Uterus (tissue), 4 donors: ENCODE data around the gene ACO2. TPM values are rescaled to one million over a fixed set of nuclear protein-coding genes. Genes with fewer than 3 reads are reported as not detected.

Experiments
- DNase-seq, 2 donors: peaks; one replicate each; pipeline ENCODE4 v3.0.0-alpha.2; 2019 to 2020
- H3K27ac ChIP-seq, 2 donors: fragments of 200-600 bp; sonication (generic); 1 replicate in 1 of 2; 2 replicates in 1 of 2; pipeline ENCODE4 v1.5.1; 2016 to 2018
- H3K27me3 ChIP-seq, 2 donors: fragments of 200-600 bp; sonication (generic); one replicate each; pipeline ENCODE4 v1.5.1; 2018 to 2019; ENCODE audit warnings: control low read depth in 1 of 2
- H3K36me3 ChIP-seq, 2 donors: fragments of 200-600 bp; sonication (generic); one replicate each; pipeline ENCODE4 v1.5.1; 2019; ENCODE audit warnings: control low read depth in 1 of 2
- H3K4me1 ChIP-seq, 2 donors: fragments of 200-600 bp; sonication (generic); one replicate each; pipeline ENCODE4 v1.5.1; 2018 to 2019; ENCODE audit warnings: control low read depth in 1 of 2
- H3K4me3 ChIP-seq, 2 donors: fragments of 200-600 bp; sonication (generic); 1 replicate in 1 of 2; 2 replicates in 1 of 2; pipeline ENCODE4 v1.5.1; 2018 to 2019; ENCODE audit warnings: mild to moderate bottlenecking in 1 of 2
- H3K9me3 ChIP-seq, 2 donors: fragments of 200-600 bp; sonication (generic); one replicate each; pipeline ENCODE4 v1.5.1; 2019; ENCODE audit warnings: control low read depth in 1 of 2
- POLR2A ChIP-seq, 2 donors: fragments of 450-650 bp; IDR thresholded peaks; one replicate each; pipeline ENCODE4 v1.6.1; 2016; ENCODE audit warnings: antibody characterized with exemption in 2 of 2, mild to moderate bottlenecking in 1 of 2, moderate library complexity in 1 of 2
- intact Hi-C: fragments of 100-400 bp; cut with DNase I; formaldehyde crosslinking; loops from one replicate; pipeline ENCODE4 v1.15.1; 2023; ENCODE audit warnings: low total_unique reads
- total RNA-seq, 4 donors: library from RNA; depleted of rRNA in 3 of 4; stranded (reverse); fragments of >200 nt in 3 of 4; gene quantifications; one replicate each; pipeline versions ENCODE4 v1.1.0 to v1.2.4, GENCODE V29; 2014 to 2023
- TF ChIP-seq, protein P1 (sequence below), 4 experiments: fragments of 200-600 bp in 2 of 4; fragments of 450-650 bp in 2 of 4; sonication (generic) in 2 of 4; IDR thresholded peaks; one replicate each; pipeline ENCODE4 v1.5.1; 2016 to 2019; ENCODE audit warnings: antibody characterized with exemption in 4 of 4, mild to moderate bottlenecking in 2 of 4, moderate library complexity in 1 of 4
- donor health status: DM: yes; HTN: yes; CAD: no.

Gene ACO2
- total RNA-seq, 4 donors from 2014 or later: 21.5 to 64.4 (median 47.1) TPM

DNA sequence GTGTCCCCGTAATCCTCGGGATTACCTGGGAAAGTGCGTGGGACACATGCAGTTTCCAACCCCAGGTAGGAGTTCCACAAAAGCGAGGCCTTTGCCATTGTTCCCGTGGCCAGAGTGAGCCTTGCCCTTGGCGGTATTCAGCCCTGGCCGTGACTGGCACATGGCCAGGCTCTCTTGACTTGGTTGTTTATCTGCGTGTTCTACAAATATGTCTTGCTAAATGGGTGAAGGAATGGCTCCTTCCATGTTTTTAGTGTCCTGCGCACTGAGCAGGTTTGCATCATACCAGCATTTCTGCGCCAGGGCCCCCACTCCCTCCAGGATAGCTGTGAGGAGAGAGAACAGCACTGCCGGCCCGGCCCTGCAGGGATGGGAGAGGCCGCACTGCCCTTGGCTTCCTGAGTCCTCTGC is 55.3 kb downstream of the ACO2 start:
- TF ChIP-seq, protein P1, sequence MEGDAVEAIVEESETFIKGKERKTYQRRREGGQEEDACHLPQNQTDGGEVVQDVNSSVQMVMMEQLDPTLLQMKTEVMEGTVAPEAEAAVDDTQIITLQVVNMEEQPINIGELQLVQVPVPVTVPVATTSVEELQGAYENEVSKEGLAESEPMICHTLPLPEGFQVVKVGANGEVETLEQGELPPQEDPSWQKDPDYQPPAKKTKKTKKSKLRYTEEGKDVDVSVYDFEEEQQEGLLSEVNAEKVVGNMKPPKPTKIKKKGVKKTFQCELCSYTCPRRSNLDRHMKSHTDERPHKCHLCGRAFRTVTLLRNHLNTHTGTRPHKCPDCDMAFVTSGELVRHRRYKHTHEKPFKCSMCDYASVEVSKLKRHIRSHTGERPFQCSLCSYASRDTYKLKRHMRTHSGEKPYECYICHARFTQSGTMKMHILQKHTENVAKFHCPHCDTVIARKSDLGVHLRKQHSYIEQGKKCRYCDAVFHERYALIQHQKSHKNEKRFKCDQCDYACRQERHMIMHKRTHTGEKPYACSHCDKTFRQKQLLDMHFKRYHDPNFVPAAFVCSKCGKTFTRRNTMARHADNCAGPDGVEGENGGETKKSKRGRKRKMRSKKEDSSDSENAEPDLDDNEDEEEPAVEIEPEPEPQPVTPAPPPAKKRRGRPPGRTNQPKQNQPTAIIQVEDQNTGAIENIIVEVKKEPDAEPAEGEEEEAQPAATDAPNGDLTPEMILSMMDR (IDR thresholded peaks at IDR 0.05): no peak
- TF ChIP-seq POLR2A (IDR thresholded peaks at IDR 0.05): no peak
- no peak overlapping the region for H3K4me3 ChIP-seq
- peak; percentile 78 to 80 for DNase-seq
- no peaks in the 10 kb centered on the region for H3K27me3 ChIP-seq
- H3K4me1 ChIP-seq: peaks cover 0 to 14% of the 10 kb centered on the region in 2 donors
- intact Hi-C loops: no loop called here
- H3K36me3 ChIP-seq: no peaks in the 10 kb centered on the region
- no peaks in the 10 kb centered on the region for H3K9me3 ChIP-seq
- peak overlapping the region; percentile 85 to 89 for H3K27ac ChIP-seq

- intact Hi-C loops: loop anchor here (5.0 kb wide), 1 partner anchor 133 kb away; no protein-coding TSS in a partner anchor
- Histone ChIP-seq H3K4me3 (no peak overlapping the region), H3K9me3 (no peaks in the 10 kb centered on the region), H3K36me3 (no peaks in the 10 kb centered on the region), H3K27ac (peak overlapping the region; percentile 85 to 89), H3K4me1 (peaks cover 0 to 14% of the 10 kb centered on the region in 2 donors), H3K27me3 (no peaks in the 10 kb centered on the region)
- peak in 1 of 2 donors; percentile 57 for DNase-seq
- TF ChIP-seq, protein P1 (IDR thresholded peaks at IDR 0.05): no peak
- TF ChIP-seq POLR2A (IDR thresholded peaks at IDR 0.05): no peak
Measured at GRCh38 chr22:41524809-41525449, 56.0 kb downstream of the ACO2 start.

GRCh38 chr22:41525450-41526225 is 56.7 kb downstream of the ACO2 start:
- no peak for TF ChIP-seq POLR2A (IDR thresholded peaks at IDR 0.05)
- TF ChIP-seq, protein P1 (IDR thresholded peaks at IDR 0.05): no peak
- Histone ChIP-seq H3K9me3 (no peaks in the 10 kb centered on the region), H3K36me3 (no peaks in the 10 kb centered on the region), H3K4me3 (no peak overlapping the region), H3K27ac (peak overlapping the region; percentile 85 to 89), H3K4me1 (peaks cover 0 to 14% of the 10 kb centered on the region in 2 donors), H3K27me3 (no peaks in the 10 kb centered on the region)
- intact Hi-C loops: loop anchor here (5.0 kb wide), 1 partner anchor 133 kb away; no protein-coding TSS in a partner anchor
- DNase-seq: no peak

DNA sequence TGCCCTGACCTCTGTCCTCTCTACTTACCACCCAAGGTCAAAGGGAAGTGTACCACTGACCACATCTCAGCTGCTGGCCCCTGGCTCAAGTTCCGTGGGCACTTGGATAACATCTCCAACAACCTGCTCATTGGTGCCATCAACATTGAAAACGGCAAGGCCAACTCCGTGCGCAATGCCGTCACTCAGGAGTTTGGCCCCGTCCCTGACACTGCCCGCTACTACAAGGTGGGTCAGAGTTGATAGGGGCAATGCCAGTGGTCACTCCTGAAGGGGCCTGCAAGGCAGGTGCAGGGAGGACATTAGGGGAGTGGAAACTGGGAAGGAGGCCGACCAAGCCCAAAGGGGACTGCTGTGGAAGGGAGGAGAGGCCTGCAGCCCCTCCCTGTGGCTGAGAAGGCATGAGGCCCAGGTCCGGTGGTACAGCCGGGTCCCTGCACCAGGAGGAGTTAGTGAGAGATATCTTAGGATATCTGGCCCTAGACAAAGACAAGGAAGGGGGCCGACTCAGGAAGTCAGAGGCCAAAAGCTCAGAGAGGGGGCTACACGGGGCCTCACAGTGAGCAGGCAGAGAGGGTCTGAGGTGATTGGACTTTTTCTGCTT is 57.4 kb downstream of the ACO2 start:
- H3K36me3 ChIP-seq: no peaks in the 10 kb centered on the region
- intact Hi-C loops: loop anchor here (5.0 kb wide), 1 partner anchor 134 kb away; no protein-coding TSS in a partner anchor

More for the DNA sequence above, 57.4 kb downstream of the ACO2 start:
- Histone ChIP-seq H3K4me1 (peaks cover 0 to 14% of the 10 kb centered on the region in 2 donors), H3K27ac (peak overlapping the region; percentile 16 to 89), H3K27me3 (no peaks in the 10 kb centered on the region), H3K4me3 (no peak overlapping the region), H3K9me3 (no peaks in the 10 kb centered on the region)
- TF ChIP-seq POLR2A (IDR thresholded peaks at IDR 0.05): no peak
- no peak for DNase-seq
